ENCODE data around the gene AGER.
"Not testable (repeated sequence)": the region's sequence is repeated elsewhere in the genome, so short reads cannot be mapped to it uniquely, and the experiment has no call there.

AGER gene

DNA sequence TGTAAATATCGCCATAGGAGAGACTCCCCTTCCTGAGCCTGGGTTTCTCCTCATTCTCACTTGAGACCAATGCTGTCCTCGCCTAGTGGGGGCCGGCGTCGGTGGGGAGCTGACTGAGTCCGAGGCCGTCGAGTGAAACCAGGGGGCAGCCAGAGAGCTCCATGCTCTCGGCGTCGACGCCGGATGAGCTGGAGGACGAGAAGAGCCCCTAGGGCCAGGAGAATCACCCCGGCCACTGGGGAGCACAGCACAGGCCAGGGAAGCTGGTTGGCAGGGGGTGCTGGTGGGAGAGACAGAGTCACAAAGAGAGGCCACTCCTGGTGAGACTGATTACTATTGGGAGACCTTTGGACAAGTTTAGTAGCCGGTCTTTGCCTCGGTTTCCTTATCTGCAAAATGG is 14.8 kb upstream of the AGER start:
- no peak for DNase-seq (ENCODE audit: low read depth)

DNA sequence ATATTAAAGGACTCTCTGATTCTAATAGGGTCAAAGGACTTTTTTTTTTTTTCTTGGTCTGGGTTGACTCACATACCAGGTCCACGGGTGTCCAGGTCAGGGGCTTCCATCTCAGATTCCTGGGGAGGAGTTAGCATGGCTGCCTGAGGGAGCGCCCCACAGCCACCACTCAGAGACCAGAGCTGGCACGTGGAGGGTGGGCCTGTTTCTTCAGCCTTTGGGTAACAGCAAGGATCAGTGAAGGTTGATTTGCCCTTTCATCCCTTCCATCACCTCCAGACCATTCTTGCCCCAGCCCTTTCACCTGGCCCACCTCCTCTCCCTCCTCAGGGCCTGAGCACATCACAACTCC is 14.3 kb upstream of the AGER start:
- DNase-seq (ENCODE audit: low read depth), result no peak

DNA sequence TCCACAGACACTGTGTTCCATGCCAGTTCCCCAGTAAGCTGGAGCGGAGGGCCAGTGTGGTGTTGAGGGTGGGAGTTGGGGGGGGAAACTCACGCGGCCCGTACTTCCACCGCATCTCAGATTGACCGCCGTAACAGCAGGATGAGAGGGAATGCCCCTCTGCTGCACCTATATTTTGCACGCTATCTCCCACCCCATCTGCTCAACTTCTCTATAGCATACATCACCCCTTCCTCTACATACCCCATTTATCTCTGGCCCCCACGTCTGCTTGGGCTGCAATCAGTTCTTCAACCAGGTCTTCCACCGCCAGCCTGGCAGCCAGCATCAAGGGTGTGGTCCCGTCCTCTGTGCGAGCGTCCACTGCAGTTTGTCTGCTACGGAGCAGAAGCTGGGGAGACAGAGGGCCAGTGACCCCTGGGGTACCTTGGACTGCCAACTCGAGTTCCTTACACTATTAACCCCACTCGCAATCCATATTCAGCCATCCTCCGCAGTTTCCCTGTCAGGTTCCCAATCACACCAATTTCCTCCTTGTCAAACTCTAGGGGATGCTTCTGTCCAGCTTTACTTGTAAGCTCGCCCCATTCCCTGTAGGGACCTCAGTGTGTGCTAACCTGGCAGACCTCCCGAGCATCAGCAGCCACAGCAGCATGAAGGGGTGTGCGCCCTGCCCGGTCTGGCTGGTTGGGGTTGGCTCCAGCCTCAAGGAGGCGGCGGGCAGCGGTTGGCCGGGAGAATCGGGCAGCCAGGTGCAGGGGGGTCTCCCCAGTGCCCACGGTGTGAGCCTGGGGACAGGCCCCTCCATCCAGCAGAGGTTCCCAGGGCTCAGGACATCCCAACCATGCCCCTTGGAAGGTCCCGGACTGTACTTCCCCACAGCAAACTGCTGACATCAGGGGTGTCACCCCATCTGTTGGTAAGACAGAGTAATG is 12.9 kb upstream of the AGER start:
- no peak for DNase-seq (ENCODE audit: low read depth)

DNA sequence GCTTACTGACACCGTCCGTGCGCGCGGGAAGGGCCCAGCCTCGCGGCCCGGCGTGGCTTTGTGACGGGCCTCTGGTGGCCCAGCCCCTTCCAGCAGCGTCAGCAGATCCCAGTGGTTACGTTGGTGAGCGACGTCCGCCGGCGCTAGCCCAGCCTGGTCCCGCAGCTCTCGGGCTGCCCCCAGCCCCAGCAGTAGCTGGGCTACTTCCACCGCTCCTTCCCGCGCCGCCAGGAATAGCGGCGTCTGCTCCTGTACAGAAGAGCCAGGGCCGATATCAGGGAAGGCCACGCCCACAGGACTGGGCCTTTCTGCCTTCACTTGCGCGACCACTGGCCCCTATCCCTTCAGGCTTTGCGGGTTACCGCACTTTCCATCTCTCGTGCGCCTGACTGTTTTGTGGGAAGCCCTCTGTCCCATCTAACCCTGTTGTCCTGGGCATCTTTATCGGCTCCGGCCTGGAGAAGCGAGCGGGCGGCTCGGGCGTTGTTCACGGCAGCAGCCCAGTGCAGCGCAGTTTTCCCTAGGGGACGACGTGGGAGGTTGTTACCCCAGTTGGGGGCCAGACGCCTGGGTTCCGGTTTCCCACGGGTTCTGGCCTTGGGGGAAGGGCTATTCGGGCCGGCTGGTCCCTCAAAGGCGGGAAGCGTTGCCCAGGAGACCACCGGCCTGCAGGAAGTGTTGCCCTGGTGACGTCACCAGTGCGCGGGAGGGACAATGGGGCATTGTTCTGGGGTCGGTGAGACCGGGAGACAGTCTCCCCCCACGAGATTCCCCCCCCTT is 12.0 kb upstream of the AGER start:
- DNase-seq (ENCODE audit: low read depth), result peak; percentile 84

DNA sequence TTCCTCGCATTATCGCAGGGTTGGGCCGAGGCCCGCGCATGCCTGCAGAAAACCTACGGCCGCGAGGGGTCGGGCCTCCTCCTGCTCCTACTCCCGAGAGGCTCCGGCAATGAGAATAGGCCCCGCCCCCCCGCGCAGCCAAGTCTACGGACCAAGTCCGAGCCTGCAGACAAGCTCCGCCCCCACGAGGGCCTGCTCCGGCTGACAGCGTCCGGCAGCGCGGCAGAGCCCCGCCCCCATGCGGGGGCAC is 11.5 kb upstream of the AGER start:
- DNase-seq (ENCODE audit: low read depth), result peak; percentile 100

DNA sequence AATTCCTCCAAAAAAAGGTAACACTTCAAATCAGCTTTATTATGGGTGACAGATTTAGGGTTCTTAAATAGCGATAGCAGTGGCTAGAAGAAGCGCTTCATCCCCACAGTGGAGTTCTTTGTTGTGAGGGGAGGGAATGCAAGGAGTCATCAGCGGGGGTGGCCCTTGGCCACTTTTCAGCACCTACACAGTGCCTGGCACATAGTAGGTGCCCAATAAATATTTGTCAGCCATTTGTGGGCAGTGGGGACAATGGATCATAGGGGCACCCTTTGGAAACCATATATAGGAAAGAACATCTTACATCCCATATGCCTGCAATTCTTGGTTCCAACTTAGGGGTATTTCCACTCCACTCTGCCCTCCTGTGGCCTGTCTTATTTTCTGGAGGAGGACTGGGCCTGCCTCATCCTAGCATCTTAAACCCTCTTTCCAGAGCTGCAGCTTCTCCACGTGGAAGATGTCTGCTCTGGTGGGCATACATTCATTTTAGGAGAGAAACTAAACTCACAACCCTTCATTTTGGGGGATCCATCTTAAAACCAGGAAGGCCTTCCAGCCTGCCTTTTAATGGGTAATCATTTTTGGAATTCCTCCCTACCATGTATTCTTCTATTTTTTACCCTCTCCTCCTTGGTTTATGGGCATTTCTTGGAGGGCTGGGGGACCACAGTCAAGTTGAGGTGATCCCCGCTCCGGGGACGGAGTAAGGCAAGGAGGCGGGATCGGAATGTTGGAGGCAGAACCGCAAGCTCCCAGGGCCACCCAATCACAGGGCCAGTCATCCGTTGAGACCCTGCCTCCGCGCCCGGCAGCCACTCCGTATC is 11.0 kb upstream of the AGER start:
- peak; percentile 48 for DNase-seq (ENCODE audit: low read depth)

DNA sequence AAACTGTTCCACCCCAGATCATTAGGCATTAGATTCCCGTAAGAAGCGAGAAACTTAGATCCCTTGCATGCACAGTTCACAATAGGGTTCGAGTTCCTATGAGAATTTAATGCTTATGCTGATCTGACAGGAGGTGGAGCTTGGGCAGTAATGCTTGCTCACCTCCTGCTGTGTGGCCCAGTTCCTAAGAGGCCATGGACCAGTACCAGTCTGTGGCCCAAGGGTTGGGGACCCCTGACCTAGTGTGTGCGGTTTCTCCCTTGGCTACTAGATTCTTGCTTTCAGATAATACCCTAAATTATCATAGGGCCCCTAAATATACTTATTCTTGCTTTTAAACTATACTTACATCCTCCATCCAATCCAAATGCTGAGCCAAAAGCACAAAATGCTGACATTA is 10.3 kb upstream of the AGER start:
- no peak for DNase-seq (ENCODE audit: low read depth)

DNA sequence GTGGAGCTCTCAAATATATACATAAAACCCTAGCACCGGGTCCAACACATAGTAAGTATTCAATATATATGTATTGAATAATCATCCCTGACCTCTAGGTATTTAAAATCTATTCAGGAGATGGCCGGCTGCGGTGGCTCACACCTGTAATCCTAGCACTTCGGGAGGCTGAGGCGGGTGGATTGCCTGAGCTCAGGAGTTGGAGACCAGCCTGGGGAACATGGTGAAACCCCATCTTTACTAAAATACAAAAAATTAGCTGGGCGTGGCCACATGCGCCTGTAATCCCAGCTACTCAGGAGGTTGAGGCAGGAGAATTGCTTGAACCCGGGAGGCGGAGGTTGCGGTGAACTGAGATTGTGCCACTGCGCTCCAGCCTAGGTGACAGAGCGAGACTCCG is 9.0 kb upstream of the AGER start:
- not testable (repeated sequence) for DNase-seq (ENCODE audit: low read depth)

DNA sequence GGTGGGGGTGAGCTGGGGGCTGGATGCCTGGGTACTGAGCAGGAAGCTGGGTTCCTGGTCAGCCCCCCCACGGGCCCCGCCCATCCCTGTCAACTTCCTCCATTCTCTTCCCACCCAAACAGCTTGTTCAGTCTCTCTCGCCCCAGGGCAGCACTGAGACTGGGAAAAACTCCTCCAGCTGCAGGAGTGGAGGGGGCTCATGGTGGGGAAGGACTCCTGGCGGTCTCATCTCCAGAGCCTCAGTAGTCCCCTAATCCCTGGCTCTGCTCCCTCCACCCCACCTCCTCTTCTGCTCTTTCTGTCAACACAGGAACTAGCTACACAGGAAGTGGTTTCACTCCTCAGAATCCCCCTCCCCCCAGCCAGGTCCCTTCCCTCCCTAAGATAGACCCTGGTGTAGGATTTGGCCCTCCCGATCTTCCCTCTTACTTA is 8.6 kb upstream of the AGER start, which contains the start of gene GPSM3:
Gene GPSM3, minus strand, starts transcription at position 36 of the 432 bp plus-strand sequence. CDS start 130 bp downstream, outside the sequence.
- no peak for DNase-seq (ENCODE audit: low read depth)

DNA sequence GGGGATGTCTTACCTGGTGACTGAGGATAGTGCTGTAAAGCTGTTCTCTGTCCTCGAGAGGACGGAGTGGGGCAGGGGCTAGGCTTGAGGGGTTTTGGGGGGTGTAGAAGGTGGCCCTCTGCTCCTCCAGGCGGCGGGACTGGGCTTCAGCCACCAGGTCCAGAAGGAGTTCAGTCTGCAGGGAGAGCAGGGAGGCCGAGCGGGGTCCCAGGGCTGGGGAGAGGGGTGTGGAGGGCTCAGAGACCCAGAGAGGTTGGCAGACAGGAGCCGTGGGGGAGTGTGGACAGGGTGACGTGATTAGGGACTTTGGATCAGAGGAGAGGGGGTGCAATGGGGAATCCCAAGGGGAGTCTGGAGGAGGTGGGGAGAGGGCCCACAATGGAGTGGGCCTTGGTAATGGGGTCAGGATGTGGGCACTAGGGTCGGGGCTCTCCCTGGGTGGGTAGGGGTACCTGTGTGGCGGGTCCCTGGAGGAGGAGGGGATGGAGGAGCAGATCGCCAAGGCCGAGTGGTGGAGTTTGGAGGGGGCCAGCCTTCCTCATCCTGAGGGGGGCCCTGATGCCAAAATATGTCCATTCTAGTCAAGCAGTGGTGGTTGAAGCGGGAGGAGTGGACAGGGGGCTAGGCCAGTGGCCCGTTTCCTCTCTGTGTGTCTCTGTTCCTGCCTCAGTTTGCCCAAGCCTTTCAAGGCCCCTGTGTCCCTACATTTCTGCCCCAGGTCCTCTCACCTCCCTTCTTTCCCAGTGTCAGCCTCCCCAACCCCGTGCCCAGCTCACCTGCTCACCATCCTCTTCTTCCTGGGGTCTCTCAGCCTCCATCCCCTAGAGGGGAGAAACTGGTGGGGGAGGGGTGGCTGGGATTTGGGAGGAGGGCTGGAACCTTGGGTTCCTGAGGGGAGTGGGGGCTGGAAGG is 7.9 kb upstream of the AGER start:
- DNase-seq (ENCODE audit: low read depth), result no peak

DNA sequence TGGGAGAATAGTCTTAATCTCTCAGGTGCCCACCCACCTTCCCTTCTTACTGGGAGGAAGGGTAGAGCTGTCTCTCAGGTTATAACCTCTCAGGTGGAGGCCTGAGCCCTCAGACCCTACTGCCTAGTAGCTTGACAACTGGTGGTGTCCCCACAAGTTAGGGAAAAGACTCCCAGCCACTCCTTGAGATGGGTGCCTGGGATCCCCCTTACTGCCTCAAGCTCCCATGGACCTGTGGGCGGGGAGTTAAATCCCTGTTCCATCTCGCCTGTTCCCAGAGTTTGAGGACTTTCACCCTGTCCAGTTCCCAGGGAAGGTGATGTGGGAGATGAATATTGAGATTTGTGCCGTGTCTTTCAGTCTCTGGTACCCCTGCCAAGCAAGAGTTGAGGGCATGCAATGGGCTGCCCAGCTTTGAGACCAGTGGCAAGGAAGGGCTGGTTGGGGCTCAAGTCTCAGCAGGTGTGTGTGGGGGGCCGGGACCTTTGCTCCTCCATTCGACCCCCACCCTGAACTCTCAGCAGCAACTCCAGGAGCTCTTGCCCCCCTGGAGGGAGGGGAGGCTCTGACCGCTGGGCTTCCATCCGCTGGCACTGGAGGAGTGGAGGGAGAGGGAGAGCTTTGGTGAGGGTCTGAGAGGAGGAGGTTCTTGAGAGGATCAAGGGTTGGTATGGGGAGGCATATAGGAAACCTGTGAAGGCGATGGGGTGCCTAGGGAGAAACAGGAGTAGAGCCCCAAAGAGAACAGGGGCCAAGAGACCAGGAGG is 7.0 kb upstream of the AGER start:
- no peak for DNase-seq (ENCODE audit: low read depth)

DNA sequence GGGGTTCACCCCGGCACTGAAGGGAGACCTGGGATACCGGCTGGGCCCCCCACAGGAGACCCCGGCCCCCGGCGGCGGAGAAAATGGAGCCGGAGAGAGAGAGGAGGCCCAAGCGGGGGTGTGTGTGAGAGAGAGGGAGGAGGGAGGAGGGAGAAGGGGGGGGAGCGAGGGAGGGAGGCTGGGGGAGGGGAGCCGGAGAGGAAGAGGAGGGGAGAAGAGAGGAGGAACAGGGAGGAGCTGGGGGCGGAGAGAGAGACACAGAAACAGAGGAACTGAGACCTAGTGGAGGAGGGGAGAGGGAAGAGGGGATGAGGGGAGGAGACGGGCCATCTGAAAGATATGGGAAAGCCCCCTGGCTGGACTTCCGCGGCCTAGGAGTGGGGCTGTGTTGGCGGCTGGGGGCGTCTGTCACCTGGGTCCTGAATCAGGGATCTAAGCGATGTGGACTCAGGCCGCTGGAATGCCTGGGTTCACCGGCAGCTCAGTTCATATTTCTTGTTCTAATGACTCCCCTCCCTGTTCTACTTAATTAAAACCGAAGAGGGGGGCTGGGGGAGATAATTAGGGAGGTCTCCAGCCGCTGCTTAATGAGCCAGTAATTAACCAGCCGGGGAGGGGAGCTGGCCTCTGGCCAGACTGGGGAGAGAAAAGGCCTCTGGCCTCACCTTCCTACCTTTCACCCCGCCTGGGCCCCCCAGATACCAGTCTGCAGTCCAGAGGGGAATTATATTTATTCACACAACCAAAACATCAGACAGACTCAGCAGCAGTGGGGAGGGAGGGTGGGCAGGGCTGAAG is 6.2 kb upstream of the AGER start, which contains the start of gene PBX2:
Gene PBX2, minus strand, starts transcription at position 149 of the 798 bp plus-strand sequence. CDS start 287 bp downstream, outside the sequence.
- DNase-seq (ENCODE audit: low read depth), result peak; percentile 94

DNA sequence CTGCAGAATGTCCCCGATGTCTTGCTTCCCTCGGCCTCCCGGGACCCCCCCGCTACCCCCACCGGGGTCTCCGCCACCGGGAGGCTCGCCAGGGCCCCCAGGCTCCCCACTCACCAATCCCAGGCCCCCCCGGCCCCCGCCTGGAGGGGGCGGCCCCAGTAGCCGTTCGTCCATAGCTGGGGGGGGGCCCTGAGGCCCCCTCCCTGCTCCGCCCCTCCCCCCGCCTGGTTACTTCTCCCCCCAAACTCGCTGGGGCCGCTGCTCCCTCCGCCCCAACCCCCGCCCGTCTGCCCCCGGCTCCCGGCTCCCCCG is 5.6 kb upstream of the AGER start:
- no peak for DNase-seq (ENCODE audit: low read depth)

DNA sequence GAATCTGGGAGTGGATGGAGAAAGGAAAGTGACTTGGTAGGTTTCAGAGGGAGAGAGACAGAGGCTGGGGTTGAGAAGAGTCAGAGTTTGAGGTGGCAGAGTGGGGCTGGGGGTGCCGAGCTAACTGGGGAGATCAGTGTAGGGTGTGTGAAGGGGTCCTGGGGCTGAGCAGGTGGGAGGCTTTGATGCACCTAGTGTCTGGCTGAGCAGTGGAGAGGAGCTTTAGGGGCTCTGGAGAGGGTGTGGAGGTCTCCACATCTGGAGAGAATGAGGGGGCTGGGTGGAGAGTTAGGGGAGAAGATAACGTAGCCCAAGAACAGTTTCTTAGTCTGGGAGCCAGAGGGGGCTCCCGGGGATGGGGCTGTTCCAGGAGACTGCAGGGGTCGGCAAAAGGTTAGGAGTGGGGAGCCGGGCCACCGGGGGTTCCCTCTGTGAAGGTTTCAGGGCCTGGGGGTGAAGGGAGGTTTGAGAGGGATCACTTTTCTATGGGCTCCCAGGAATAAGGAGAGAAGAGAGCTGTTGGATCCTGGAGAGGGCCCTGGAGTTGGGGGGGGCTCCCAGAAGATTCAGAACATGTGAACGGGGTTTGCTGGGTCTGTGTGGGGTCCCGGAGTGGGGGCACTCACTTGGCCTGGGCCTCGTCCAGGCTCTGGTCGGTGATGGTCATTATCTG is 5.2 kb upstream of the AGER start:
- no peak for DNase-seq (ENCODE audit: low read depth)

DNA sequence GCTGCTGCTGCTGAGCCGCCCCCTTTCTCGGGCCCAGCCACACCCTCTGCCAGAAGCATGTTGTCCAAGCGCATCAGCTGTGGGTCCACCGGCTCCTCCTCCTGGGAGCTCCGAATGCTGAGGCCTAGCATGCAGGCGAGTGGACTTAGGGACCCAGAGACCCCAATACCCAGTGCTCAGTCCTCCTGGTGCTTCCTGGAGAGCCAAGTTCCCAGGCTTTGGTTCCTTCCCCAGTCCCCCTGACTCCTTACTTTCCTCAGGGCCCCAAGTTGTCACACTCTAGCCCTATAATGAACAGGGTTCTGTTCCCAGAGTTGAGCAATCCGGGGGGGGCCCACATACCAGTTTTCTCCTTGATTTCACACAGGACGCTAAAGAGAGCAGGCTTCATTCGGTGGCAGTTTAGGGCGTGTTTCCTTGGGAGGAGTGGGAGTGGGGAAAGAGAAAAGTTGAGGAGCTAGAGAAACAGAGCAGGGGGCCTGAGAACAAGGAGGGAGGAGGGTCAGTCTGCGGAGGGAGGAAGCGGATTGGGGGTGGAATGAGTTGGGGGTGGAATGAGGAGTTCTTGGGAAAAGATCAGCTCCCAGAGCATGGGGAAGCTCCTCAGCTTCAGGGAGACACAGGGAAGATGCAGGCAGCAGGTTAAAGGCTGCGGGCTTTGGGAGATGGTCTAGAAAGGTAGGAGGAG is 4.5 kb upstream of the AGER start:
- DNase-seq (ENCODE audit: low read depth), result peak; percentile 32

DNA sequence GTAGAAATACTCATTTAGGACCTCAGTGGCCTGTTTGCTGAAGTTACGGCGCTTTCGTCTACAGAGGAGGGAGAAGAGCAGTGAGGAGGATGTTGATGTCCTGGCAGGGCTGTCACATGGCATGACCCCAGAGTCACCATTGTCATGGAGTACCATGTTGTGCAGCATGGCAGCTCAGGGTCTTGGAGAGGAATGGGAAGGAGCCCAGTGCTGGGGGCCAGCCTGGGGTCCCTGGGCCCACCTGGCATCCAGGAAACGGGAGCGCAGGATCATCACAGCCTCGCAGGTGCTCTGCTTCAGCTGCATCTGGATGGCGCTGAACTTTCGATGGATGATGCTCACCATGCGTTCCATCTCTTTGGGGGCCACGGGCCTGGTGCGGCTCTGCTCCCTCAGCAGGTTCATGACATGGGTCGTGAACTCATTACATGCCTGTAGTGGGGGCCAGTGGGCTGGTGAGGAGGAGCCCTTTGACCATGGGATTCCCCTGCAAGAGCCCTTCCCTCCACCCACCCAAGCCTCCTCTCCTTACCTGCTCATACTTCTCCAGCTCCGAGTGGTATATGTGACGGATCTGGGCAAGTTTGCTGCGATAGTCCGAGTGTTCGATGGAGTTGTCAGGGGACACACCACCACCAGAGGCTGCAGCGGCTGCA is 3.8 kb upstream of the AGER start:
- not testable (repeated sequence) for DNase-seq (ENCODE audit: low read depth)

DNA sequence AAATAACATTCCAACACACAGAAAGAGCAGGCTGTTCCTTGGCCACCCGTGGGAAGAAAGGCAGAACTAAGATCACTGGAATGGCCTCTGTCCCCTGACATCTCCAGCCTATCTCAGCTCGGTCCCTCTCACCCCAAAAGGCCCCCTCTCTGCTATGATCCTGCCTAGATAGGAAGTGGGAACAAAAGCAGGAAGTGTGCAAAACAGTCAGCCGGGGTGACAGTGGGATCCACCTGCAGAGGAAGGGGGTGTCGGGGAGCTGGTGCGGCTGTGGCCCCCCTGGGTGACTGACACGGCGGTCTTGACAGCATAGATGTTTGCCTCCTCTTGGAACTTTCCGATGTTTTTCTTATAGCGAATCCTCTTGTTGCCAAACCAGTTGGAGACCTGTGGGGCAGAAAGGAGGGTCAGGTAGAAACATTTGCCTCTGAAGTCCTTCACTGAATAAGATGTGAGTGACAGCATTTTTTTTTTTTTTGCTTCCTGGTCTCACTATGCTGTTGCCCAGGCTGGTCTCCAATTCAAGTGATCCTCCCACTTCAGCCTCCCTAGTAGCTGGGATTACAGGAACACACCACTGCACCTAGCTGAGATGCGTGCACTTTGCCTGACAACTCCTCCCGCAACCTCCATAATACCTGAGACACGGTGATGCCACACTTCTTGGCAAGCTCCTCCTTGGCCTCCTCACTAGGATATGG is 3.1 kb upstream of the AGER start:
- DNase-seq (ENCODE audit: low read depth), result no peak

All from fibroblast of gingiva (primary cell).